GM19193 (cell line): ENCODE measurements around the gene TNRC6C.

ENCODE experiments used
- POLR2A ChIP-seq: IDR thresholded peaks from 4 replicates; pipeline ENCODE4 v1.6.1; 2011; ENCODE audit not compliant: insufficient read depth, insufficient read length; ENCODE audit errors: extremely low read depth

Gene TNRC6C

GRCh38 chr17:78062596-78062995 lies 104.1 kb downstream of the TNRC6C start:
- TF ChIP-seq POLR2A = no peak

- TF ChIP-seq POLR2A = no peak
Measured at GRCh38 chr17:78063489-78063888, 105.0 kb downstream of the TNRC6C start.

DNA sequence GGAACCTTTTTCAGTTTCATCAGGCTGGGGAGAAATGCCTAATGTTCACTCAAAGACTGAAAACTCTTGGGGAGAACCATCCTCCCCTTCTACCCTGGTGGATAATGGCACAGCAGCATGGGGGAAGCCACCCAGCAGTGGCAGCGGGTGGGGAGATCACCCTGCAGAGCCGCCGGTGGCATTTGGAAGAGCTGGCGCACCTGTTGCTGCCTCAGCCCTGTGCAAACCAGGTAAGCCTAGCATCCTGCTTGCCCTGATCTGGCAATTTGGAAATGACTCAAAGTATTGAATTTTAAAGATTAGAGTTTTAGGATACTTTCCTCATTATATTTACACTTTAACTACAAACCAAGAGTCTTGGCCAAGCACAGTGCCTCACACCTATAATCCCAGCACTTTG lies 106.2 kb downstream of the TNRC6C start:
- no peak for TF ChIP-seq POLR2A

GRCh38 chr17:78069695-78070094 lies 111.2 kb downstream of the TNRC6C start:
- TF ChIP-seq POLR2A = no peak

DNA sequence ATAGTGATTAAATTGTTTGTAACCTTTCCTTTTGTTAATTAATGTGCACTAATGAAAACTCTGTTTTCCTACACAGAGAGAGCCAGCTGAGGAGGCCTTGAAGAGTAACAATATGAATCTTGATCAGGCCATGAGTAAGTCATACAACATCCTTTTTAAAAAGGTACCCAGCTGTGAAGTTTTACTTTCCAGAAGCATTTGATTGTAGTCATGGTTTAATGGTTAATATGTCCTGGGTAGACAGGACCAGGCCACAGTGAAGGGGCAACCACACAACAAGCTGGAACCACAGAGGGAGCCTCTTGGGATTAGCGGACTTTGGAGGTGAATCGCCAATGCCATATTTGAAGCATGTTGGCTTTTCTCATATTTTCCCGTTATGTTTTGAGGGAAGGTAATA lies 114.5 kb downstream of the TNRC6C start:
- TF ChIP-seq POLR2A = no peak

DNA sequence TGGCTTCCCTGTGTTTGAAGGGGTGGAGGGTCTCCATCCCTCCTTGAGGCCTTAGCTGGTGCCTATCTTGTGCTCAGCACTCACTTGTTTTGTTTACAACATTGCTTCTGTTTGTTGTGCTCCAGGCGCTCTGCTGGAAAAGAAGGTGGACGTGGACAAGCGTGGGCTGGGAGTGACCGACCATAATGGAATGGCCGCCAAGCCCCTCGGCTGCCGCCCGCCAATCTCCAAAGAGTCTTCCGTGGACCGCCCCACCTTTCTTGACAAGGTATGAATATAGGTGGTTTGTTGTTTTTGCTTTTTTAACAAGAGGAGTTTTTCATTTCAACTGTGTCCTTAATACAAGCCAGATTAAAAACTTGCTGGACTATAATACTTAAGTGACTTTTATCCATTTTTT lies 116.5 kb downstream of the TNRC6C start:
- no peak for TF ChIP-seq POLR2A

DNA sequence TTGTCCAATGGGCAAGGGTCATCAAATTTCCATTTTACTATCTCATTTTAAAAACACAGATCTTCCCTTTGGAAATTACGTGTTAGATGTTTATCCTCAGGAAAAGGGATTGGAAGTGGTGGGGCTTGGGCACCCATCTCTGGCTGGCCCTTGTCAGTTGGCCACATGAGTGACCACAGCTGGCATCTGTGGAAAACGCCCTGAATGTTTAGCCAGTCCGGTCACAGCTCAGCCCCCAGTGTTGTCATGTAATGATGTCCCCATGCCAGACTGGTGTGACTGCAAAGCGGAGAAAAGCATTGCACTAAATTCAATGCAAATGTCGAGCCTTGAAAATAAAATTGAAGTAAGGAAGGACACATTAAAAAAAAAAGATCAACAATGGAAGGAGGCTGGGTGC lies 117.0 kb downstream of the TNRC6C start:
- no peak for TF ChIP-seq POLR2A

DNA sequence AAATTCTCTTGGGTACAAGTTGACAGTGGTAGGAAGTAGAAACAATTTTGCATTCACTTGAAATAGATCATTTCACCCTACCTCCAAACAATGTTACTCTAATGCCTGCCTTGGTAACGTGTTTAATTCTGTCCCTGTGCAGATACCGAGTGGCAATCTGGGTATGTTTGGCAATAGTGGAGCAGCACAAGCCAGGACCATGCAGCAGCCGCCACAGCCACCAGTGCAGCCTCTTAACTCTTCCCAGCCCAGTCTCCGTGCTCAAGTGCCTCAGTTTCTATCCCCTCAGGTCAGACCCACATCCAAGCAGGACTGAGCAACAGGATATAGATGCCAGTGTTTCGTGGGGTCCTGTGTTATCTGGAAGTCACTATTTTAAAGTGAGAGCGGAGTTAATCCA lies 120.8 kb downstream of the TNRC6C start:
- no peak for TF ChIP-seq POLR2A

GRCh38 chr17:78081551-78081950 lies 123.0 kb downstream of the TNRC6C start:
- no peak for TF ChIP-seq POLR2A

DNA sequence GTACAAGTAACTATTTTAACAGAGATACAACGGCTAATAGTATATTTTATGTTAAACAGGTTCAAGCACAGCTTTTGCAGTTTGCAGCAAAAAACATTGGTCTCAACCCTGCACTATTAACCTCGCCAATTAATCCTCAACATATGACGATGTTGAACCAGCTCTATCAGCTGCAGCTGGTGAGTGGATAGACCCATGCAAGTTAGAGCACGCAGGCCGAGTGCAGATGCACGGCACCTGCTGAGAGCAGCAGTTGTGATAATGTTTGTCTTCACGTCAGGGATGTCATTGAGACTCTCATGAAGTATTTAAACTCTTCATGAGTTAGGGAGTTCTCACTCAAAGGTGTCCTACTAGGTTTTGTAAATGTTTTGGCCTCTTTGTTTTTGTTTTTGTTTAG lies 124.5 kb downstream of the TNRC6C start:
- TF ChIP-seq POLR2A = no peak

GRCh38 chr17:78086740-78087139 lies 128.2 kb downstream of the TNRC6C start:
- no peak for TF ChIP-seq POLR2A

- TF ChIP-seq POLR2A = no peak
Measured at GRCh38 chr17:78088529-78088928, 130.0 kb downstream of the TNRC6C start.

DNA sequence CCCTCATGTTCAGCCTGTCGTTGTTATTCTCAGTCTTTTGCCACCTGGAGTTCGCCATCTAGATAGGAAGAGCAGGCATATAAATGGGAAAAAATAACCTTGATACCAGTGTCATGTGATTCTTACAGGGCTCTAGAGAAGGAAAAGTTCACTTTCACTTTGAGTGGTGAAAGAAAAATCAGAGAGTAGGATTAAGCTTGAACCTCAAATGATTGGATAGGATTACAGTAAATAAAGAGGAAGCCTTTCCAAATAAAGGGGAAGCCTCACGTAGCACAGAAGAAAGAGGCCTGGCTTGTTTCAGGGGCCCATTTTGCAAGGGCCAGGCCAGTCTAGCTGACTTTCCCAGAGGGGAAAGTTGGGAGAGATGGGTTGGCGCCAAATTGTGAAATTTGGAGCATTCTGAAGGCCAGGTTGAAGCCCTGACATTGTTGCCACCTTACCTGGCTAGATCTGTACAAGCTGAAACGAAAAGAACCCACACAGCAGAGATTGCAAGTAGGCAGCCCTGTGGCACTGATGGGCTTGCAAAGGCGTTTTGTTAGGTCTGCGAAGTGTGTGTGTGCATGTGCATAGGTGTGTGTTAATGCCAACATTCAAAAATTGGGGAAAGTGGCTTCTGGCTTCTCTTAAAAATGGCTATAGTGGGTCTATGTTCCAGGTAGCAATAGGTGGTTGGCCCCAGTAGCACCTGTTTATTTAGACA lies 131.2 kb downstream of the TNRC6C start:
- TF ChIP-seq POLR2A = no peak

DNA sequence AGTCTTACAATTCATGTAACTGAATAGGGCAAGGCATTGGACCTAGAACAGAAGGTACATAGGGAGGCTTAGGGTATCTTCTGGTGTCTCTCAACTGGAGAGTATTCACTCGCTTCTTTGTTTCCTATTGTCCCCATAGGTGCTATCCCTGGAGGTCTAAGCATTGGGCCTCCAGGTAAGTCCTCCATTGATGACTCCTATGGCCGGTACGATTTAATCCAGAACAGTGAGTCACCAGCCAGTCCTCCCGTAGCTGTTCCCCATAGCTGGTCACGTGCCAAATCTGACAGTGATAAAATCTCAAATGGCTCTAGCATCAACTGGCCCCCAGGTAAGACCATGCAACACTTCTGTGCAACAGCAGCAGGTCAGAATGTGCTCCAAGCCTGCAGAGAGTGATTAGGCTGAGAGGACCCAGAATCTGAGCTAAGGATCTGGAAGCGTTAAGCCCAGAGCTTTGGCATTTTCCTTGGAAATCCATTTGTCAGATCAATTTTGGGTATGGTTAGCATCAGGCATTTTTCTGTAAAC lies 134.4 kb downstream of the TNRC6C start:
- no peak for TF ChIP-seq POLR2A

DNA sequence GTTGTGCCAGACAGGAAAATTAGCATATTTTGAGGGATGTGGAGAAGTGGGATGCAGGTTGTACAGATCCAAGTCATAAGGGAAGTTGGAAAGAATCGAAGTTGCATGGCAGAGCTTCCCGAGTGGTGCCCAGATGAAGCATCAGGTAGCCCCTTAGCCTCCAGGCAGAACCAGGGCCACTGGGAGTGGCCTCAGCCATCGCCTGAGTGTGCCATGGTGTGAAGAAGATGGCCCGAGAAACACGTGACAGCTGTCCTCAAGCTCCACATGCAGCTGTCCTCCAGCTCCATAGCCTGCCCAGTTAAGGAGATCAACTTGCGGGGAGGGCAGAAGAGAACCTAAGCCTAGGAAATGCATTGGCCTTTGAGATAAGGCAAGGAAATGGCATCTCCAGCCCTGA lies 136.5 kb downstream of the TNRC6C start:
- TF ChIP-seq POLR2A = no peak

GRCh38 chr17:78096093-78096492 lies 137.6 kb downstream of the TNRC6C start:
- TF ChIP-seq POLR2A = no peak

DNA sequence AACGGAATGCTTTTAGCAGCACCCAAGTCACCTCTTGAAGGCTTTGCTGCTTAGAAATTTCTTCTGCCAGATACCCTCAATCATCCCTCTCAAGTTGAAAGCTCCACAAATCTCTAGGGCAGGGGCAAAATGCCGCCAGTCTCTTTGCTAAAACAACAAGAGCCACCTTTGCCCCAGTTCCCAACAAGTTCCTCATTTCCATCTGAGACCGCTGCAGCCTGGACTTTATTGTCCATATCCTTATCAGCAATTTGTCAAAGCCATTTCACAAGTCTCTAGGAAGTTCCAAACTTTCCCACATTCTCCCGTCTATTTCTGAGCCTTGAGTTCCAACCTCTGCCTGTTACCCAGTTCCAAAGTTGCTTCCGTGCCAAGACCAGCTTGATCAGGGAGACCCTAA lies 142.6 kb downstream of the TNRC6C start:
- TF ChIP-seq POLR2A = no peak
